SK-N-SH (cell line): ENCODE data around the gene AGGF1.

Experiments
- ELF1 ChIP-seq: IDR thresholded peaks from 2 replicates; pipeline ENCODE4 v1.4.0; 2012
- EZH2phosphoT487 ChIP-seq: fragments of 200-600 bp; sonication (generic); IDR thresholded peaks from 2 replicates; pipeline ENCODE4 v1.6.1; 2017; ENCODE audit warnings: low read depth, mixed run types, mild to moderate bottlenecking, antibody characterized with exemption, moderate library complexity, borderline replicate concordance
- SIN3A ChIP-seq: IDR thresholded peaks from 2 replicates; pipeline ENCODE4 v1.6.1; 2012; ENCODE audit warnings: low read depth, mild to moderate bottlenecking, low read length, moderate library complexity, borderline replicate concordance
- TEAD4 ChIP-seq: IDR thresholded peaks from 2 replicates; pipeline ENCODE4 v1.4.0; 2012; ENCODE audit warnings: mild to moderate bottlenecking, borderline replicate concordance; ENCODE audit not compliant: insufficient read depth
- USF2 ChIP-seq: fragments of 150-350 bp; IDR thresholded peaks from 2 replicates; pipeline ENCODE4 v1.6.1; 2017; ENCODE audit warnings: antibody characterized with exemption, low read length, low read depth, borderline replicate concordance
- TF ChIP-seq, protein P1 (sequence below): IDR thresholded peaks from 2 replicates; pipeline ENCODE4 v1.4.0; 2012; ENCODE audit warnings: low read depth

DNA sequence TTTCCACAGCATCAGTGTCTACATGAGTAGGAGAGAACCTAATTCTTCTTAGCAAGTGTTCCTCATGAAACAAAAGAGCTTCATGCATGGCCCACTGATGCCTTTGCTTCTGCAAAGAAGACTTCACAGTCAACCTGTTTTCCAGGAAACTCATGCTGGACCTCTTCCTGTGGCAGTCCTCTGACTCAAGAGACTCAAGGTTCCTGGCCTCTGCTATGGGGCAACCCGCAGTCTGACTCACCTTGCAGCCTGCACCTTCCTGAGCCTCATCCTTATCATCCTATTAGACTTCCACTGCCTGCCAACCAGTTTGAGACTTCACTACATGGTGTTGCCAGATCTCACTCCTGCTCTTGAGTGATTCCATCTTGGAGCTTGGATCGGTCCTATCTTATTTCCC is 17.6 kb upstream of the AGGF1 start:
- TF ChIP-seq EZH2phosphoT487 (no peak), ELF1 (no peak), TEAD4 (no peak), USF2 (no peak), SIN3A (no peak)
- TF ChIP-seq, protein P1, sequence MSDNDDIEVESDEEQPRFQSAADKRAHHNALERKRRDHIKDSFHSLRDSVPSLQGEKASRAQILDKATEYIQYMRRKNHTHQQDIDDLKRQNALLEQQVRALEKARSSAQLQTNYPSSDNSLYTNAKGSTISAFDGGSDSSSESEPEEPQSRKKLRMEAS = no peak
